ENCODE results near the gene ARHGAP24. TPM values are rescaled to one million over a fixed set of nuclear protein-coding genes. Genes with fewer than 3 reads are reported as not detected.

ARHGAP24 gene
- total and polyA plus RNA-seq, 10 of the 15 experiments (the other 5 are each of a cell fraction or from before 2014, with no cell fraction given): 0.10 to 4.2 (median 0.52) TPM

DNA sequence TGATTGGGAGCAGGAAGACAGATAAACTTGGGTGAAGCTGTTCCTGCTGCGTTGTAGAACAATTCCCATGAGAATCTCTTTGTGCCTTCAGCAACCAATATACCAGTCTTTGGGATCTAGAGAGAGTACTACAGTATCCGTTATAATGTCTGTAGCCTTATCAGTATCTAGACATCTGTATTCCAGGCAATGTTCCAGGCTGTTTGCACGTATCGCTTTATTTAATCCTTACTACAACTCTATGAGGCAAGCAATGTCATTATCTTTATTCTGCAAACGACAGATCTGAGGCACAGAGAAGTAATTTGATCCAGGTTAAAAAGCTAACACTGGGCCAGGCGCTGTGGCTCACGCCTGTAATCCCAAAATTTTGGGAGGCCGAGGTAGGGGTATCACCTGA is 251.6 kb downstream of the ARHGAP24 start (continued):
- no peak for TF ChIP-seq CEBPZ (IDR thresholded peaks at IDR 0.05; ENCODE audit: low read depth, low read length)

DNA sequence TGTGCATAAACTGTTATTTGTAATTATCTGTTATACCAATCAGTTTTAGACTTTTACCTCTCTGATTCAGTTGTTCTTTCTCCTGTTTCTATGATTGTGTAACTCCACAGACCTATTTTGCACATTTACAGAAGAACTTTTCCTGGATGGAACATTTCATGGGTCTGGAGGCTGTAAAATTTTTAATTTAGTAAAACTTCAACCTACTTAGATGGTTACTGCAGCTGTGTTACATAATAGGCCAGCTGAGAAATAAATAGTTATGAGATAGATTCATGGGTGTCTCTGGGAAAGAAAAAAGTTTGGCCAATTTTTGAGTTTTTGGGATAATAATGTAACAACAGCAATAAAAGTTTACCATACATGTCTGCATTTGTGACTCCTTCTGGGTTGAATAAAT is 253.5 kb downstream of the ARHGAP24 start:
- DNase-seq (ENCODE audit: low read depth, low spot score) (no peak), ATAC-seq (no peak), FAIRE-seq (no peak)
- H3K4me1 ChIP-seq (ENCODE audit: control insufficient read depth, insufficient read depth, low read length): peaks cover 20% of the 10 kb centered on the region
- no peaks in the 10 kb centered on the region for H4K20me1 ChIP-seq (ENCODE audit: control insufficient read depth, insufficient read depth)
- TF ChIP-seq TBL1XR1 (IDR thresholded peaks at IDR 0.05; ENCODE audit: low read depth, low read length): no peak
- TF ChIP-seq ZSCAN29 (IDR thresholded peaks at IDR 0.05): no peak
- H3K9me3 ChIP-seq (replicated peaks; ENCODE audit: control insufficient read depth, insufficient read depth, low read length): no peaks in the 10 kb centered on the region
- no TSS peak for BruUV-seq (replicated peaks)
- intact Hi-C loops (cut with micrococcal nuclease; ENCODE audit: unreplicated experiment): no loop called here
- ChIA-PET SMC1A (ENCODE audit: uncharacterized antibody, unreplicated experiment) (interaction anchor here (0.7 kb wide), 1 partner anchor 468 kb away, joined by 3 read pairs; no protein-coding TSS in a partner anchor), POLR2A (no interaction called here), RAD21 (ENCODE audit: unreplicated experiment) (no interaction called here), CTCF (interaction anchor here (0.9 to 1.0 kb wide), 2 partner anchors 13 to 19 kb away, joined by 4 to 5 read pairs; no protein-coding TSS in a partner anchor)
- in situ Hi-C loops (cut with MboI): no loop called here
- no peaks in the 10 kb centered on the region for H3K36me3 ChIP-seq (ENCODE audit: control insufficient read depth in 2 of 2, insufficient read depth in 2 of 2, low read length in 1 of 2)
- H3K4me2 ChIP-seq (ENCODE audit: control insufficient read depth, insufficient read depth): no peak overlapping the region
- no peak overlapping the region for H3K4me3 ChIP-seq
- H3K79me2 ChIP-seq (ENCODE audit: control insufficient read depth, insufficient read depth, low read length): no peaks in the 10 kb centered on the region
- H3K27me3 ChIP-seq (replicated peaks in 1 of 2; ENCODE audit: control insufficient read depth in 2 of 2, insufficient read depth in 2 of 2, low read length in 1 of 2): no peaks in the 10 kb centered on the region
- H3K27ac ChIP-seq (ENCODE audit: control insufficient read depth, insufficient read depth): no peak overlapping the region
- no peak overlapping the region for H3K9ac ChIP-seq (ENCODE audit: control insufficient read depth, insufficient read depth, low read length)
- no peak overlapping the region for H2AFZ ChIP-seq (ENCODE audit: control insufficient read depth, low read depth, low read length)
